GM12878 (cell line): ENCODE measurements around the gene ANXA2R. TPM values are rescaled to one million over a fixed set of nuclear protein-coding genes. Genes with fewer than 3 reads are reported as not detected.

Source experiments
- ATAC-seq: fragments of 200-7000 bp; cut with Tn5 transposase; 3 replicates; pipeline ENCODE4 v1.9.1; 2020; ENCODE audit warnings: mild to moderate bottlenecking, moderate library complexity
- BruUV-seq: library from RNA; stranded (reverse); fragments of 400-500 nt; replicated peaks from 2 replicates; lab custom pipeline; 2021; lab: Mats Ljungman, UMichigan
- CTCF ChIA-PET: fragments of 300-600 bp; sonication (Branson Sonifier 250); formaldehyde crosslinking; extraction: SDS; loops from one replicate; lab custom pipeline; 2021; ENCODE audit warnings: inconsistent platforms; lab: Yijun Ruan, JAX
- POLR2A ChIA-PET: fragments of 350-600 bp; formaldehyde crosslinking; extraction: SDS; loops from one replicate; lab custom pipeline; 2021; ENCODE audit warnings: inconsistent platforms; lab: Charles Lee
- RAD21 ChIA-PET: fragments of 300-600 bp; sonication (Branson Sonifier 250); formaldehyde crosslinking; loops from one replicate; lab custom pipeline; 2023; ENCODE audit warnings: antibody characterized with exemption; ENCODE audit not compliant: unreplicated experiment; lab: Charles Lee
- SMC1A ChIA-PET: fragments of 300-600 bp; sonication (Branson Sonifier 250); formaldehyde crosslinking; loops from one replicate; lab custom pipeline; 2023; ENCODE audit not compliant: unreplicated experiment, uncharacterized antibody; lab: Charles Lee
- DNase-seq: peaks from one replicate; pipeline ENCODE4 v3.0.0-alpha.2; 2011; ENCODE audit warnings: low read depth, low spot score
- FAIRE-seq: peaks from 3 replicates; lab custom pipeline; 2011; peaks lifted over from hg19 to GRCh38; lab: Jason Lieb, UNC
- H2AFZ ChIP-seq: 2 replicates; pipeline ENCODE4 v1.6.0; 2011; ENCODE audit warnings: low read depth, low read length, control low read depth; ENCODE audit not compliant: control insufficient read depth
- H3K27ac ChIP-seq: 2 replicates; pipeline ENCODE4 v1.5.1; 2011; ENCODE audit warnings: control low read depth; ENCODE audit not compliant: control insufficient read depth, insufficient read depth
- H3K27me3 ChIP-seq, 2 experiments: replicated peaks in 1 of 2; 2 replicates each; pipeline versions ENCODE4 v1.6.0 to v1.6.1; 2011; ENCODE audit warnings: low read length in 1 of 2; ENCODE audit not compliant: control insufficient read depth in 2 of 2, insufficient read depth in 2 of 2
- H3K36me3 ChIP-seq, 2 experiments: 2 replicates each; pipeline ENCODE4 v1.5.1; 2011; ENCODE audit warnings: low read length in 1 of 2; ENCODE audit not compliant: control insufficient read depth in 2 of 2, insufficient read depth in 2 of 2
- H3K4me1 ChIP-seq: 2 replicates; pipeline ENCODE4 v1.6.1; 2011; ENCODE audit warnings: mild to moderate bottlenecking, low read length, moderate library complexity, mixed read lengths; ENCODE audit not compliant: control insufficient read depth, insufficient read depth
- H3K4me2 ChIP-seq: 2 replicates; pipeline ENCODE4 v1.6.0; 2011; ENCODE audit warnings: control low read depth; ENCODE audit not compliant: control insufficient read depth, insufficient read depth
- H3K4me3 ChIP-seq: fragments of 200-600 bp; sonication (generic); 2 replicates; pipeline ENCODE4 v1.5.1; 2016
- H3K79me2 ChIP-seq: 2 replicates; pipeline ENCODE4 v1.6.0; 2011; ENCODE audit warnings: low read length; ENCODE audit not compliant: control insufficient read depth, insufficient read depth
- H3K9ac ChIP-seq: 2 replicates; pipeline ENCODE4 v1.8.0; 2011; ENCODE audit warnings: low read length, control low read depth, mixed read lengths; ENCODE audit not compliant: control insufficient read depth, insufficient read depth
- H3K9me3 ChIP-seq: replicated peaks from 3 replicates; pipeline ENCODE4 v1.5.1; 2011; ENCODE audit warnings: mild to moderate bottlenecking, low read length; ENCODE audit not compliant: control insufficient read depth, insufficient read depth
- H4K20me1 ChIP-seq: 2 replicates; pipeline ENCODE4 v1.6.0; 2011; ENCODE audit not compliant: control insufficient read depth, insufficient read depth
- GATAD2B ChIP-seq: fragments of 450-650 bp; conservative IDR thresholded peaks from 2 replicates; pipeline ENCODE4 v1.6.1; 2017; ENCODE audit warnings: low read depth, mild to moderate bottlenecking, moderate library complexity
- RCOR1 ChIP-seq: conservative IDR thresholded peaks from 2 replicates; pipeline ENCODE4 v1.6.1; 2012; ENCODE audit warnings: low read depth, low read length, improper control_type of control experiment
- RUNX3 ChIP-seq: IDR thresholded peaks from 2 replicates; pipeline ENCODE4 v1.6.1; 2012; ENCODE audit warnings: low read length, inconsistent platforms
- SIN3A ChIP-seq: IDR thresholded peaks from 2 replicates; pipeline ENCODE4 v1.6.1; 2012; ENCODE audit warnings: low read depth, low read length, improper control_type of control experiment
- SREBF2 ChIP-seq: IDR thresholded peaks from 2 replicates; pipeline ENCODE4 v1.6.1; 2012; ENCODE audit warnings: mild to moderate bottlenecking, low read length
- STAT3 ChIP-seq: IDR thresholded peaks from 2 replicates; pipeline ENCODE4 v1.6.1; 2011; ENCODE audit warnings: low read depth, low read length, improper control_type of control experiment
- SUPT20H ChIP-seq: IDR thresholded peaks from 2 replicates; pipeline ENCODE4 v1.6.1; 2011; ENCODE audit warnings: low read depth, mild to moderate bottlenecking, low read length, moderate library complexity, borderline replicate concordance; ENCODE audit not compliant: control insufficient read depth
- WGBS: methylation state at CpG from one replicate; pipeline ENCODE4 v1.1.6; 2016; ENCODE audit warnings: low lambda C conversion rate; ENCODE audit not compliant: insufficient replicate concordance, insufficient coverage; ENCODE audit errors: missing lambda C conversion rate; 5-methylcytosine and 5-hydroxymethylcytosine counted together
- in situ Hi-C: fragments of 300-500 bp; cut with MboI; formaldehyde crosslinking; loops from 9 replicates; pipeline ENCODE4 v1.14.3; 2018; ENCODE audit warnings: mixed read lengths
- intact Hi-C: fragments of 100-400 bp; cut with micrococcal nuclease; formaldehyde crosslinking; loops from one replicate; pipeline ENCODE4 v1.14.2; 2022; ENCODE audit not compliant: unreplicated experiment
- polyA plus RNA-seq, 11 experiments: library from polyadenylated mRNA; depleted of rRNA in 4 of 11; unstranded in 6 of 11; stranded (reverse) in 5 of 11; fragments of >200 nt; fragmentation: Nextera tagmentation in 4 of 11; fragmentation: Illumina TruSeq in 1 of 11; extraction: Ambion mirVana in 4 of 11; extraction: Trizol in 1 of 11; gene quantifications; 1 replicate in 1 of 11; 2 replicates in 10 of 11; pipeline versions ENCODE4 v1.2.1 to v1.2.3, GENCODE V29; 2011 to 2016; ENCODE audit warnings: inconsistent platforms in 2 of 11, missing spikeins in 2 of 11, low read depth in 1 of 11
- total RNA-seq, 4 experiments: library from RNA; depleted of rRNA in 3 of 4; stranded (reverse); fragments of >200 nt in 3 of 4; fragmentation: Illumina TruSeq in 1 of 4; extraction: Trizol in 1 of 4; gene quantifications; 2 replicates each; pipeline versions ENCODE4 v1.2.1 to v1.2.3, GENCODE V29; 2013 to 2021

The ANXA2R gene
- total and polyA plus RNA-seq, 10 of the 15 experiments (the other 5 are each of a cell fraction or from before 2014, with no cell fraction given) = 2.3 to 7.8 (median 4.4) TPM

- H3K27me3 ChIP-seq = no peaks in the 10 kb centered on the region
- no TSS peak for BruUV-seq
- H4K20me1 ChIP-seq = no peaks in the 10 kb centered on the region
- CTCF ChIA-PET = interaction anchor here (0.9 to 4.4 kb wide), 9 partner anchors 19 to 130 kb away, joined by 3 to 44 read pairs (median 7); no protein-coding TSS in a partner anchor
- intact Hi-C loops = loop anchor here (1.0 kb wide), 1 partner anchor 88 kb away; no protein-coding TSS in a partner anchor
- DNase-seq (no peak), FAIRE-seq (no peak), ATAC-seq (no peak)
- no peaks in the 10 kb centered on the region for H3K36me3 ChIP-seq
- no peaks in the 10 kb centered on the region for H3K79me2 ChIP-seq
- POLR2A ChIA-PET = interaction anchor here (0.6 to 4.5 kb wide), 6 partner anchors 10 to 130 kb away, joined by 3 to 32 read pairs (median 4); no protein-coding TSS in a partner anchor
- RAD21 ChIA-PET = interaction anchor here (0.5 to 4.0 kb wide), 11 partner anchors 19 to 267 kb away, joined by 3 to 48 read pairs (median 5); no protein-coding TSS in a partner anchor
- H3K9me3 ChIP-seq = no peaks in the 10 kb centered on the region
- peaks cover 20% of the 10 kb centered on the region for H3K4me1 ChIP-seq
- TF ChIP-seq SUPT20H (no peak), STAT3 (no peak), SREBF2 (no peak), SIN3A (no peak), GATAD2B (no peak), RCOR1 (no peak), RUNX3 (no peak)
- H3K27ac ChIP-seq = peak overlapping the region; percentile 59
- SMC1A ChIA-PET = interaction anchor here (1.2 to 7.9 kb wide), 6 partner anchors 19 to 130 kb away, joined by 4 to 111 read pairs (median 12); no protein-coding TSS in a partner anchor
- 2% methylated on average over 6 of the region's 6 CpGs for WGBS
- H3K4me3 ChIP-seq = peak overlapping the region; percentile 66
- in situ Hi-C loops = no loop called here
- peak overlapping the region; percentile 95 for H3K4me2 ChIP-seq
- H3K9ac ChIP-seq = peak overlapping the region; percentile 66
- peak overlapping the region; percentile 91 for H2AFZ ChIP-seq
These were observed 1.0 kb downstream of the ANXA2R start for GRCh38 chr5:43039152-43039470.
